K562 (cell line): ENCODE data around the gene CTNNA3. TPM values are rescaled to one million over a fixed set of nuclear protein-coding genes. Genes with fewer than 3 reads are reported as not detected.

Source experiments
- ATAC-seq: fragments of 200-7000 bp; cut with Tn5 transposase; 3 replicates; pipeline ENCODE4 v1.9.1; 2020; ENCODE audit warnings: moderate library complexity
- BruUV-seq: library from RNA; stranded (reverse); fragments of 400-500 nt; replicated peaks from 2 replicates; lab custom pipeline; 2021; lab: Mats Ljungman, UMichigan
- CTCF ChIA-PET: fragments of 300-600 bp; formaldehyde crosslinking; extraction: SDS; loops from one replicate; lab custom pipeline; 2021; ENCODE audit warnings: low intra/inter-chr PET ratio; lab: Yijun Ruan, JAX
- POLR2A ChIA-PET: fragments of 300-600, 350-650 bp; sonication (Branson Sonifier 250); formaldehyde crosslinking; extraction: SDS; loops from one replicate; lab custom pipeline; 2021; ENCODE audit warnings: antibody characterized with exemption, inconsistent platforms; lab: Yijun Ruan, JAX
- DNase-seq, 4 experiments: peaks; one replicate each; pipeline versions ENCODE4 v3.0.0 to v3.0.0-alpha.2; 2011 to 2018; ENCODE audit warnings: low spot score in 3 of 4, mixed read lengths in 3 of 4; ENCODE audit errors: extremely low read depth in 1 of 4
- FAIRE-seq: peaks from 2 replicates; lab custom pipeline; 2011; peaks lifted over from hg19 to GRCh38; lab: Jason Lieb, UNC
- H2AFZ ChIP-seq: 2 replicates; pipeline ENCODE4 v1.6.0; 2011; ENCODE audit warnings: low read depth, low read length, control low read depth, inconsistent platforms
- H3K27ac ChIP-seq: fragments of 200-600 bp; 3 replicates; pipeline ENCODE4 v1.8.0; 2011; ENCODE audit warnings: low read depth, mild to moderate bottlenecking, control low read depth, inconsistent platforms, low read length, moderate library complexity, mixed read lengths; ENCODE audit errors: extremely low read depth
- H3K27me3 ChIP-seq, 2 experiments: fragments of 300-600 bp in 1 of 2; 2 replicates in 1 of 2; 3 replicates in 1 of 2; pipeline versions ENCODE4 v1.6.0 to v1.8.0; 2011; ENCODE audit warnings: inconsistent platforms in 2 of 2, low read length in 2 of 2, mild to moderate bottlenecking in 1 of 2, mixed read lengths in 1 of 2, moderate library complexity in 1 of 2; ENCODE audit not compliant: control insufficient read depth in 2 of 2, insufficient read depth in 2 of 2
- H3K36me3 ChIP-seq: fragments of 300-600 bp; 3 replicates; pipeline ENCODE4 v1.8.0; 2011; ENCODE audit warnings: mild to moderate bottlenecking, low read length, inconsistent platforms; ENCODE audit not compliant: control insufficient read depth, insufficient read depth
- H3K4me1 ChIP-seq, 2 experiments: fragments of 200-600 bp in 1 of 2; replicated peaks in 1 of 2; 2 replicates in 1 of 2; 3 replicates in 1 of 2; pipeline versions ENCODE4 v1.5.1 to v1.8.0; 2011; ENCODE audit warnings: inconsistent platforms in 2 of 2, low read length in 2 of 2, mild to moderate bottlenecking in 1 of 2, mixed read lengths in 1 of 2, moderate library complexity in 1 of 2; ENCODE audit not compliant: control insufficient read depth in 2 of 2, insufficient read depth in 2 of 2
- H3K4me2 ChIP-seq: 2 replicates; pipeline ENCODE4 v1.6.1; 2011; ENCODE audit warnings: low read length, control low read depth, inconsistent platforms, mixed read lengths; ENCODE audit not compliant: insufficient read depth
- H3K4me3 ChIP-seq: fragments of 200-600 bp; sonication (generic), shearing (Covaris generic); 2 replicates; pipeline ENCODE4 v1.5.1; 2016; ENCODE audit warnings: control low read depth, inconsistent platforms
- H3K79me2 ChIP-seq: fragments of 200-600 bp; 3 replicates; pipeline ENCODE4 v1.8.0; 2011; ENCODE audit warnings: low read length, inconsistent platforms; ENCODE audit not compliant: control insufficient read depth, insufficient read depth
- H3K9ac ChIP-seq, 2 experiments: 2 replicates each; pipeline versions ENCODE4 v1.6.0 to v1.6.1; 2011; ENCODE audit warnings: low read depth in 2 of 2, low read length in 2 of 2, control low read depth in 1 of 2, inconsistent platforms in 1 of 2, mild to moderate bottlenecking in 1 of 2, mixed read lengths in 1 of 2; ENCODE audit not compliant: insufficient read depth in 1 of 2
- H3K9me1 ChIP-seq: one replicate; pipeline ENCODE4 v1.6.0; 2011; ENCODE audit warnings: inconsistent platforms, mild to moderate bottlenecking, low read length, moderate library complexity; ENCODE audit not compliant: control insufficient read depth, insufficient read depth
- H3K9me3 ChIP-seq: replicated peaks from 2 replicates; pipeline ENCODE4 v1.5.1; 2011; ENCODE audit warnings: low read depth, low read length, inconsistent platforms; ENCODE audit not compliant: control insufficient read depth, insufficient read depth
- H4K20me1 ChIP-seq: replicated peaks from 2 replicates; pipeline ENCODE4 v1.6.1; 2011; ENCODE audit warnings: low read length, inconsistent platforms, mixed read lengths; ENCODE audit not compliant: control insufficient read depth, insufficient read depth
- CGGBP1 ChIP-seq: fragments of 250-450 bp; sonication (Bioruptor Pico); IDR thresholded peaks from 2 replicates; pipeline ENCODE4 v1.9.0; 2021; ENCODE audit warnings: mild to moderate bottlenecking
- KDM5B ChIP-seq: fragments of 200-600 bp; sonication (generic); IDR thresholded peaks from 2 replicates; pipeline ENCODE4 v1.6.1; 2012; ENCODE audit warnings: low read depth, mild to moderate bottlenecking, moderate library complexity, low read length, control low read depth, inconsistent platforms; ENCODE audit not compliant: insufficient replicate concordance
- NFRKB ChIP-seq: fragments of 450-650 bp; IDR thresholded peaks from 2 replicates; pipeline ENCODE4 v1.6.1; 2016; ENCODE audit warnings: low read depth
- SUPT5H ChIP-seq: fragments of 450-650 bp; IDR thresholded peaks from 2 replicates; pipeline ENCODE4 v1.6.1; 2016
- TAF15 ChIP-seq: fragments of 200-400 bp; formaldehyde crosslinking; IDR thresholded peaks from 2 replicates; pipeline ENCODE4 v1.6.1; 2017; ENCODE audit warnings: mild to moderate bottlenecking, low read depth, low read length, moderate library complexity
- TRIM25 ChIP-seq: fragments of 450-650 bp; IDR thresholded peaks from 2 replicates; pipeline ENCODE4 v1.7.0; 2016; ENCODE audit warnings: borderline replicate concordance
- ZNF121 ChIP-seq: sonication (generic); formaldehyde crosslinking; conservative IDR thresholded peaks from 2 replicates; pipeline ENCODE4 v1.8.0; 2022; ENCODE audit warnings: missing genetic modification reagents
- ZNF134 ChIP-seq: fragments of 250-450 bp; sonication (Bioruptor Pico); conservative IDR thresholded peaks from 2 replicates; pipeline ENCODE4 v1.4.0; 2020
- ZNF695 ChIP-seq: fragments of 450-650 bp; formaldehyde crosslinking; IDR thresholded peaks from 2 replicates; pipeline ENCODE4 v1.4.0; 2020; ENCODE audit warnings: mild to moderate bottlenecking, moderate library complexity
- ZNF77 ChIP-seq: fragments of 250-450 bp; sonication (Bioruptor Pico); IDR thresholded peaks from 2 replicates; pipeline ENCODE4 v1.5.0; 2020
- WGBS: fragments of 100-300 bp; shearing (Covaris generic); methylation state at CpG from one replicate; pipeline ENCODE4 v1.1.6; 2016; ENCODE audit warnings: low coverage, mixed read lengths; ENCODE audit not compliant: insufficient coverage; ENCODE audit errors: missing lambda C conversion rate; 5-methylcytosine and 5-hydroxymethylcytosine counted together
- in situ Hi-C: fragments of 300-500 bp; cut with MboI; formaldehyde crosslinking; loops from 4 replicates; pipeline ENCODE4 v1.15.0; 2018; ENCODE audit warnings: inconsistent platforms, mixed read lengths
- intact Hi-C: fragments of 100-400 bp; cut with micrococcal nuclease; formaldehyde crosslinking; loops from 2 replicates; pipeline ENCODE4 v1.14.2; 2022
- polyA plus RNA-seq, 8 experiments: library from polyadenylated mRNA; depleted of rRNA in 4 of 8; stranded (reverse) in 5 of 8; unstranded in 3 of 8; fragments of >200 nt; fragmentation: Nextera tagmentation in 2 of 8; fragmentation: Illumina TruSeq in 1 of 8; extraction: Ambion mirVana in 2 of 8; extraction: Trizol in 1 of 8; gene quantifications; 2 replicates each; pipeline versions ENCODE4 v1.2.1 to v1.2.3, GENCODE V29; 2011 to 2014; ENCODE audit warnings: inconsistent platforms in 1 of 8, missing spikeins in 1 of 8
- total RNA-seq, 7 experiments: library from RNA; depleted of rRNA in 6 of 7; stranded (reverse); fragments of >200 nt in 6 of 7; fragmentation: Illumina TruSeq in 2 of 7; extraction: Trizol in 2 of 7; gene quantifications; 2 replicates each; pipeline versions ENCODE4 v1.2.1 to v1.2.3, GENCODE V29; 2011 to 2021; ENCODE audit warnings: low replicate concordance in 1 of 7

The CTNNA3 gene
- total and polyA plus RNA-seq, 9 of the 15 experiments (the other 6 are each of a cell fraction or from before 2014, with no cell fraction given) = 0.04 TPM; not detected in 8

- ATAC-seq = no peak
- no peak for DNase-seq
- FAIRE-seq = no peak
- Histone ChIP-seq H3K27ac (no peak overlapping the region), H3K4me3 (no peak overlapping the region), H4K20me1 (no peaks in the 10 kb centered on the region), H3K9me3 (no peaks in the 10 kb centered on the region), H3K36me3 (no peaks in the 10 kb centered on the region), H3K27me3 (no peaks in the 10 kb centered on the region), H3K79me2 (no peaks in the 10 kb centered on the region), H3K9me1 (no peaks in the 10 kb centered on the region), H2AFZ (no peak overlapping the region), H3K4me2 (no peak overlapping the region), H3K9ac (no peak overlapping the region), H3K4me1 (no peaks in the 10 kb centered on the region)
- in situ Hi-C loops (loop anchor here (5.0 kb wide), 1 partner anchor 79 kb away; no protein-coding TSS in a partner anchor), intact Hi-C loops (no loop called here)
- TF ChIP-seq ZNF121 (CRISPR knock-in tag) = no peak
- TF ChIP-seq ZNF77 (CRISPR knock-in tag) = no peak
- TF ChIP-seq KDM5B = no peak
- TF ChIP-seq ZNF695 (CRISPR knock-in tag) = no peak
- no peak for TF ChIP-seq SUPT5H
- TF ChIP-seq NFRKB = no peak
- TF ChIP-seq TAF15 = no peak
- TF ChIP-seq TRIM25 = no peak
- no peak for TF ChIP-seq CGGBP1 (CRISPR knock-in tag)
- no peak for TF ChIP-seq ZNF134 (CRISPR knock-in tag)
- ChIA-PET CTCF (interaction anchor here (2.3 kb wide), 1 partner anchor 81 kb away, joined by 16 read pairs; no protein-coding TSS in a partner anchor), POLR2A (interaction anchor here (1.2 to 1.5 kb wide), 5 partner anchors 9 to 80 kb away, joined by 3 to 6 read pairs (median 3); no protein-coding TSS in a partner anchor)
- WGBS = 13% methylated on average over 4 of the region's 4 CpGs
- BruUV-seq = no TSS peak
Observed at GRCh38 chr10:67698164-67698563, 2.2 kb upstream of the CTNNA3 start.
